AG08395 (cell line): ENCODE results near the gene AKAP13.

Experiments
- DNase-seq: peaks from one replicate; pipeline ENCODE4 v3.0.0; 2012; ENCODE audit warnings: mixed read lengths, low spot score

The AKAP13 gene

GRCh38 chr15:85539491-85539890, 159.1 kb downstream of the AKAP13 start:
- DNase-seq = no peak

DNA sequence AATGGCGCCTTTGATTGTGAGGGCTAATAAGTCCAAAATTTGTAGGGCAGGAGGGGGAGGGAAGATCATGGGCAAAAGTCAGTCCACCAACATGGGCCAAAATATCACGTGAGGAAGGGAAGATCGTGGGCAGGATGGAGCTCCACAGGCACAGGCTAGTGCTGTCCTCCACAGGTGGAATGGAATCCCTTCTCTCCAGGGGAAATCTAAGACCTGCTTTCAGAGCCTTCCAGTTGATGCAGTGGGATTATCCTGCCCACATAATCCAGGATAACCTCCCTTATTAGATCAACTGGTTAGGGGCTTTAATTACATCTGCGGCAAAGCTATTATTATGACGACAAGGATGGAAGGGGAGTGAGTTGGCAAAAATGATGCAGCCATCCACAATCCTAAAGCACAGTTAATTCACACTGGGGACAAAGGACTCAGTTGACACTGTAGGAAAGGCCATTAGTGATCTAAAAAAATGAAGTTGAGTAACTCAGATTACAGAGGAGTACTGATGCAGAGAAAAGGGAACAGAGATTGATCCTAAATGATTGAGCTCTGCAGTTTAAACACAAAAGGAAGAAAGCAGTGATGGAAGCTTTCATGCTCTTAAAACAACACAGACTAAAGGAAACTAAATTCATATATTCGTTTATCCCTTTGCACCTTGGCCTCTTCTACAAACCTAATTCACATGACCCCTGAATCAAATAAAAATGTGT, 159.8 kb downstream of the AKAP13 start:
- DNase-seq = no peak

GRCh38 chr15:85541744-85542143, 161.3 kb downstream of the AKAP13 start:
- no peak for DNase-seq

GRCh38 chr15:85542488-85542887, 162.1 kb downstream of the AKAP13 start:
- DNase-seq = no peak

GRCh38 chr15:85542895-85543331, 162.5 kb downstream of the AKAP13 start:
- no peak for DNase-seq

DNA sequence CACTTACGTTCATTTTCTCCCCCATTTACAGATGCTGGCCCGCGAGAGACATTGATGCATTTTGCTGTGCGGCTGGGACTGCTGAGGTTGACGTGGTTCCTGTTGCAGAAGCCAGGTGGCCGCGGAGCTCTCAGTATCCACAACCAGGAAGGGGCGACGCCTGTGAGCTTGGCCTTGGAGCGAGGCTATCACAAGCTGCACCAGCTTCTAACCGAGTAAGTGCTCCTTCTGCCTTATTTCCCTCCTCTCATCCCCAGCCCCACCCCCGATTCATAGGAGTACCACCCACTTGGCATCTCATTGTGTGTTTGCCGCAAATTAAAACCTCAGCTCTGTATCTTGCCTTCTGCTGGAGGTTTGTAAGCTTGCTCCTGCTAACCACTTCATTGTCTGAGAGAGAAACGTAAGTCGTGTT, 163.3 kb downstream of the AKAP13 start:
- no peak for DNase-seq

GRCh38 chr15:85545185-85545584, 164.8 kb downstream of the AKAP13 start:
- no peak for DNase-seq

GRCh38 chr15:85545752-85546151, 165.3 kb downstream of the AKAP13 start:
- no peak for DNase-seq

DNA sequence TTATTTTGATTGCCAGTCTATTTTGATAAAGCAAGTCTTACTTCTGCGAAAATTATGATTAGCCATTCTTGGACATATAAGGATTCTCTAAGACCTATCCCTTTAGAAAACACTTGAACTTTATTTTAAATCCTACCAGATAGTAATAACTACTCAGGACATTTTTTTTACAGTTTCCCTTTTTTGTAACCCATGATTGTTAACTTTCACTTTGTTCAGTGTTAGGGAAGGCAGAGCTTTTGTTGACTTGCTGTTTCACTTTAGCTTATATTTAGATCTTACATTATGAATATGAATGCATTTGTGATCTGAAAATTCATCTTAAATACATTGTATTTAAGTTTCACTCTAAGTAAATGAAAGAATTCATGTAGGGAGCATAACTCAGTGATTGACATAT, 167.0 kb downstream of the AKAP13 start:
- no peak for DNase-seq

DNA sequence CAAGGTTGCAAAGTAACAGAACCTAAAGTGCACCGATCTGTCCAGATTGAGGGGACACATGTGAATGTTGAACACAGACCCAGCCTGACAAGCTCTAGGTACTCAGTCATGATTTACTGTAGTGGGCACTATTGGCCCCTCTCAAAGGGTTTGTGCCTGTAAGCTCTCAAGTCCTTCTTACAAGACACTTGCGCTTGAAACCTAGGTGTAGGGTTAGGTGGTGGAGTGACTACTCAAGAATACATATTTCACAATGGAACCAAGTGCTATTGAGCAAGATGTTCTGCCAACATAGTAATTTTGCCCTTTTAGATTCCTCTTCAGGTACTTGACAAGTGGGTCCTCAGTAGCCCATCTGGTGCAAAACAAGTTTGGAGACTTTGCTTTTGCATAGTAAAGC, 169.9 kb downstream of the AKAP13 start:
- DNase-seq = no peak

DNA sequence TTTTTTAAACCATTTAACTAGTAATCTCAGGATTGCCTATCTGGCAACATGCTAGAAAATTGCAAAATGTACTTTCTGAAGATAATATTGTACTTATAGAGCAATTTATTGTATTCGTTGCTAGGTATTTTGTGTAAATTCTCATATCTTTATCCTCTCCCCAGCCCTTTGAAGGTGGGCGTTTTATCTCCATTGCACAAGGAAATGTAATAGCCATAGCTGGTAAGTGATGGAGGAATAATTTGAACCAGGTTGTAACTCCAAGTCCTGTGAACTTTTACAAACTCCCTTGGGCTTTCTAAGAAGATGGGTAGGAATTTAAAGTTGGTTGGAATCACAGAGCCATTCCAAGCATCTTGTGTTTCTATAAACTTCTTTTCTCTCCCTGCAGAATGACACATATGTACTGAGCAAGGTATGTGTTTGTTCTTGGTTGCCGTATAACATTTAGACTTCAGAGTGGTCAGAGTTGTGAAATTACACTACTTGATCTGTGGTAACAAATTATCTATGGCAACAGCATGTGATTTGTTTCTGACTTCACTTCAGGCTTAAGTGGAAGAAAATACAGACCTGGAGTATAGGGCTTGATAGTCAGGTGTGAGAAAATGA, 170.9 kb downstream of the AKAP13 start:
- DNase-seq = no peak

DNA sequence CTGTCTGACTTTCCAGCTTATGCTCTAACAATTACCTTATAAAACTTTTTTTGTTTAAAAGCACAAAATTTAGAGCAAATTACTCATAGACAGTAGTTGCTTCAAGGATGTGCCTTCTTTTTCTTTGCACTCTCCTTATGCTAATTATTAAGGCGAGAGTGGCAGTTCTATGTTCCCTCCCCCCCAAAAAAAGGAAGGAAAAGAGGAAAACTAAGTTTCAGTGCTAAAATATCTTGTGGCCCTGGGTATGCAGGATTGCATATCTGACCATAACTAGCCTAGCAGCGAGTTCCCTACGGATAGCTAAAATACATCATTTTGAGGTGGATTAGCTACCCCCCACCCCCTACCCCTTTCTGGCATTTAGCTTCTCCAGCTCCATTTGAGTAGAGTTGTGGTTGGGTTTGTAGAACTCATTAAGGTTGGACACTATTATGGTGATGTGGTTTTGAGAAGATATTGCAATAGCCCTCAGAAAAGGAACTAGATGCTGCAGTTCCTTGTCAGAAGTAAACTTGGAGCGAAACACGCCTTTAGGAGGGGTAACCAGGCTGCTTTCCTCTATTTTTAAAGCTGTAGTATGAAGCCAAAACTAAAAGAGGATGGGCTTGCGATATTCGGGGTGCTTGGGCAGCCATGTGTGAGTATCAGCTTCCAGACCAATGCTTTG, 174.6 kb downstream of the AKAP13 start:
- DNase-seq = no peak

GRCh38 chr15:85555875-85556617, 175.6 kb downstream of the AKAP13 start:
- DNase-seq = no peak

DNA sequence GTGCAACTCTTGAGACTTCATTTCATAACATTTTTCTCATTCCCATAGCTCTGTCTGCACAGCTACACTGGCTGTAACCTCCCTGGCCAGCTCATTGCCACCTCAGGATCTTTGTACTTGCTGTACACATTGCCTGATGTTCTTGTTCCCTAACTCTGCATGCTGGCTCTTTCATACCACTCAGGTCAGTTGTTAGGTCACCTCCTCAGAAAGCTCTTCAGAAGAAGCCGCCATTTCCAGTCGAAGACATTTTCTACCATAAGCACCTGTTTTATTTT, 176.2 kb downstream of the AKAP13 start:
- no peak for DNase-seq

DNA sequence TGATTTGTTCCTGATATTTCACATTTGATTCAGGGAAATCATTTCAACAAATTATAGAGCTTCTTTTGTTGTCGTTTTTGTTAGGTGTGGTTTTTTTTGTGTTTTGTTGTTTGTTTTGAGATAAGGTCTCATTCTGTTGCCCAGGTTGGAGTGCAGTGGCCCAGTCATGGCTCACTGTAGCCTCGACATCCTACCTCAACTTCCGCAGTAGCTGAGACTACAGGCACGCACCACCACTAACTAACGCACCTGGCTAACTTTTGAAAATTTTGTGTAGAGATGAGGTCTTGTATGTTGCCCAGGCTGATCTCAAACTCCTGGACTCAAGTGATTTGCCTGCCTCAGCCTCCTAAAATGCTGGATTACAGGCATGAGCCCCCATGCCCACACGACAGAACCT, 177.0 kb downstream of the AKAP13 start:
- no peak for DNase-seq

- DNase-seq = no peak
Measured at GRCh38 chr15:85558848-85559247, 178.4 kb downstream of the AKAP13 start.

- DNase-seq = no peak
Measured at GRCh38 chr15:85559530-85559929, 179.1 kb downstream of the AKAP13 start.

GRCh38 chr15:85562824-85563223, 182.4 kb downstream of the AKAP13 start:
- DNase-seq = no peak

DNA sequence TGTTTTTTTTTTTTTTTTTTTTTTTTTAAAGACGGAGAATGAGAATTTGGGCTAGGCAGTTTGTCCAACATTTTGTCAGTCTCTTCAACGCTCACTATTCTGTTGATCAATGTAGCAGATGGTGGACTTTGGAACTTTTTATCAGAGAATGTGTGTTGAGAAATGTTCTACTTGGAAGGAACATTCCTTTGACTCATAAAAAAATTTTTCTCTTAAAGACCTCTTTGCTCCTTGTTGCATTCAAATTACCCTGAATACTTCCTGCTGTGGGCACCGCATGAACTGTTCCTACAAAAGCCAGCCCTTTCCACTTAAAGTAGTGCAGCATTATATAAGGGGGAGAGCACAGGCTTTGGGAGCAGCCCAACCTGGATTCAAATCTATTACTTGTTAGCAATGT, 182.9 kb downstream of the AKAP13 start:
- DNase-seq = peak; percentile 31

DNA sequence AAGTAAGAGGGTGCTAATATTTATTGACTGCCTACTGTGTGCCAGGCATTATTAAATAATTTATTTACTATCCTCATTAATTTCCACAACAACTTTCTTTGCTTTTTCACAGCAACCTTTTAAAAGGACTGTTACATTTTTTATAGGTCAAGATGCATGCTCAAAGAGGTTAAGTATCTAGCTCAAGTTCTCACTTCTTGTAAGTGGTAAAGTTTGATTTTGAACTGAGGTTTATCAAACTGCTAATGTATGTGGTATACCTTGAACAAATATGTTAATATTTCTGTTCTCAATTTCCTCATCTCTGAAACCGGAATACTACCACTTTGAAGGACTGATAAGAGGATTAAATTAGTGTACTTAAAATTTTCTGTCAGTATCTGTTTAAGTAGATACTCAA, 183.3 kb downstream of the AKAP13 start:
- DNase-seq = no peak

DNA sequence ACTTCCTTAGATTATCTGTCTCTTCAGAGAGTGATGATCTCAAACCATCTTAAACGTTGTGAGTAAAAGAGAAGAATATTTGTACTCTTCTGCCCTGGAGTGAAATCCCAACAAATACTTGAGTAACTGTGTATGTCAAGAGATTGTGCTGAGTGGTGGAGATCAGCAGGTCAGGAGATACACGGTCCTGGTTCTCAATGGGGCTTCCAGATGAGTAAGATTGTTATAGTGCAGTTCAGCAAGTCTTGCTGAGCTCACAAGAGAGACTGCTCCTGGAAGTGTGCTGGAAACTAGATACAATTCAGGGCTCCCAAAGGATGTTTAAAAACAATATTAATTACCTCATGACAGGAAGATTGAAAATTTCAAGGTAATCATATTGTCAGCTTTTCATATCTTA, 184.3 kb downstream of the AKAP13 start:
- DNase-seq = no peak

DNA sequence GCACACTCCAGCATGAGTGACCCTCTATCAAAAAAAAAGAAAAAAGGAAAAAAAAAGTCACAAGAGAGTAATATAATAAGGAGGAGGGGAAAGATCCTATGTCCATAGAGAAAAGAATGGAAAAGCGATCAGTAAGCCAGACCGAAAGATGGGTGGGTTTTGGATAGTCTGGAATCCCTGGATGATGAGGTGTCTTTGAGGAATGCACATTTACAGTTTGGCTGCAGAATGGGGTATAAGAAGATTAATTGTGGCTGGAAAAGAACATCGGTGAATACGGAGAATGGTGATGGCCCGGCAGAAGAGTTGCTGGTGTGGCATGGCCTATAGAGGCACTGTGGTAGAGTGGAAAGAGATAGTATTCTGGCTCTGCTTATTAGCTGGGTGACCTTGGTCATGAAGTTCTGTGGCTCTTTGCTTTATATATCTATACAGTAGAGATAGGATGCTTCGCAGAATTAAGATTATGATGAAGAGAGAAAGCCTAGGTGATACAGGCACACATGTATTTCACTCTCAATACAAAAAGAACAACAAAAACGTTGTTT, 187.9 kb downstream of the AKAP13 start:
- DNase-seq = no peak

DNA sequence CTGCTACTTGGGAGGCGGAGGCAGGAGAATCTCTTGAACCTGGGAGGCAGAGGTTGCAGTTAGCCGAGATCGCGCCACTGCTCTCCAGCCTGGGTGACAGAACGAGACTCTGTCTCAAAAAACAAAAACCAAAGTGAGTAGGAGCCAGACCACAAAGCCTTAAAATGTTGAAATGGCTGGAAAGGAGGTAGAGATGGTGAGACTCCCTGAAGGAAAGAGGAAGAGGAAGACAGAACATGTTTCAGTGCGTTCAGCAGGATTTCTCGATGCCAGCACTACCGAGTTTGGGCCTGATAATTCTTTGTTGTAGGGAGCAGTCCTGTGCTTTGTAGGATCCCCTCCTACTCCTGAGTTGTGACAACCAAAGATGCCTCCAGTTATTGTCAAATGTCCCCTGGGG, 189.9 kb downstream of the AKAP13 start:
- DNase-seq = no peak
